ENCODE results near the gene FMN2.

DNA sequence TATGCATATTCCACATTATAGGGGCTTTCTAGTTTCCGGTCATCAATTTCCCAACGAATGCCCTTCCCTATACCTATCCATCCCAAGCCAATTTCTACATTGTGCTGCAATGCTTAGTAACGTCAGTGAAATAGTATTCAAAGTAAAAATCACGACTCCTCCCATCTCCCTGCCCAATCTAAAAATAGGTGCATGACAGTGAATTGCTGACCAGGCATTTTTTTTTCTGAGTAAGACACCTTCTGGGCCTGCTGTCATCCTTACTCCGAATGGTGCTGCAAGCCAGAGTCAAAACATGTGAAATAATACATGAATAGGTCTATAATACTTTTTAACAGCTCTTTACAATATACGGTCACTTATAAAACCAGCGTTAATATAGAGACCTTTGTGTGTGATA is 400.1 kb downstream of the FMN2 start:
- no peak for TF ChIP-seq EZH2 (IDR thresholded peaks at IDR 0.05)
- no peak for TF ChIP-seq CTCF (IDR thresholded peaks at IDR 0.05)
- TF ChIP-seq EZH2phosphoT487 (IDR thresholded peaks at IDR 0.05): no peak
